DOHH2 (cell line): ENCODE results near the gene RASAL2.

Experiments used
- EZH2phosphoT487 ChIP-seq: fragments of 200-600 bp; sonication (generic); IDR thresholded peaks from 2 replicates; pipeline ENCODE4 v1.6.1; 2017; ENCODE audit warnings: borderline replicate concordance, mild to moderate bottlenecking, antibody characterized with exemption, low read length, moderate library complexity, mixed read lengths
- TF ChIP-seq, protein P1 (sequence below): fragments of 200-600 bp; sonication (generic); IDR thresholded peaks from one replicate; pipeline ENCODE4 v1.5.1; 2014; ENCODE audit warnings: antibody characterized with exemption, mild to moderate bottlenecking, low read depth, low read length; ENCODE audit not compliant: poor library complexity, severe bottlenecking

GRCh38 chr1:178237121-178237520 lies 143.2 kb downstream of the RASAL2 start:
- TF ChIP-seq, protein P1, sequence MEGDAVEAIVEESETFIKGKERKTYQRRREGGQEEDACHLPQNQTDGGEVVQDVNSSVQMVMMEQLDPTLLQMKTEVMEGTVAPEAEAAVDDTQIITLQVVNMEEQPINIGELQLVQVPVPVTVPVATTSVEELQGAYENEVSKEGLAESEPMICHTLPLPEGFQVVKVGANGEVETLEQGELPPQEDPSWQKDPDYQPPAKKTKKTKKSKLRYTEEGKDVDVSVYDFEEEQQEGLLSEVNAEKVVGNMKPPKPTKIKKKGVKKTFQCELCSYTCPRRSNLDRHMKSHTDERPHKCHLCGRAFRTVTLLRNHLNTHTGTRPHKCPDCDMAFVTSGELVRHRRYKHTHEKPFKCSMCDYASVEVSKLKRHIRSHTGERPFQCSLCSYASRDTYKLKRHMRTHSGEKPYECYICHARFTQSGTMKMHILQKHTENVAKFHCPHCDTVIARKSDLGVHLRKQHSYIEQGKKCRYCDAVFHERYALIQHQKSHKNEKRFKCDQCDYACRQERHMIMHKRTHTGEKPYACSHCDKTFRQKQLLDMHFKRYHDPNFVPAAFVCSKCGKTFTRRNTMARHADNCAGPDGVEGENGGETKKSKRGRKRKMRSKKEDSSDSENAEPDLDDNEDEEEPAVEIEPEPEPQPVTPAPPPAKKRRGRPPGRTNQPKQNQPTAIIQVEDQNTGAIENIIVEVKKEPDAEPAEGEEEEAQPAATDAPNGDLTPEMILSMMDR = no peak
- no peak for TF ChIP-seq EZH2phosphoT487
